ENCODE data around the gene AGRN.
A peak's percentile ranks its signal among the peaks of the same experiment; 100 is the strongest.

The AGRN gene

DNA sequence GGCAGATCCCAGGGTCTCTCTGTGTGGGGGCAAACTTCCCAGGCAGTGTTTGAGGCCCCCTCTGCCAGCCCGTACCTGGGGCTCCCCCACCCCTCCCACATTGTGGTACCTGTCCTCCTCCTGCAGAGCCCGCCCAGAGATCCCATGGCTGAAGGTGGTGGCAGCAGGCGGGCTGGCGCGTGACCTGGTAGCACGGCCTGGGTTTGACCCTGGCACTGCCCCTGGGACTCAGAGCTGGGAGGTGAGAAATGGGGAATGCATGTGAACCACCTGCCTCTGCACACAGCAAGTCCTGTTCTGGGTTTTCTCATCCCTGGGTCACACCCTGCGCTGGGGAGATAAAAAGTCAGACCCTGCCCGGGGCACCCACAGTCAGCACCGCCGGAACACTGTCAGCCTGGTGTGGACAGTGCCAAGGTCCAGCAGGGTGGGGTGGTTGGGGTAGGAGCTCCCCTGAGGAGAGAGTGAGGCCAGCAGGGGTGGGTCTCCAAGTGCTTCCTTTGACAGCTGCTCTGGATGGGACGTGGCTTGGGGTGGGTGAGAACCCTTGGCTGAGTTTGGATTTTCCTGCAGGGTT is 11.8 kb downstream of the AGRN start:
- TF ChIP-seq, protein P1, sequence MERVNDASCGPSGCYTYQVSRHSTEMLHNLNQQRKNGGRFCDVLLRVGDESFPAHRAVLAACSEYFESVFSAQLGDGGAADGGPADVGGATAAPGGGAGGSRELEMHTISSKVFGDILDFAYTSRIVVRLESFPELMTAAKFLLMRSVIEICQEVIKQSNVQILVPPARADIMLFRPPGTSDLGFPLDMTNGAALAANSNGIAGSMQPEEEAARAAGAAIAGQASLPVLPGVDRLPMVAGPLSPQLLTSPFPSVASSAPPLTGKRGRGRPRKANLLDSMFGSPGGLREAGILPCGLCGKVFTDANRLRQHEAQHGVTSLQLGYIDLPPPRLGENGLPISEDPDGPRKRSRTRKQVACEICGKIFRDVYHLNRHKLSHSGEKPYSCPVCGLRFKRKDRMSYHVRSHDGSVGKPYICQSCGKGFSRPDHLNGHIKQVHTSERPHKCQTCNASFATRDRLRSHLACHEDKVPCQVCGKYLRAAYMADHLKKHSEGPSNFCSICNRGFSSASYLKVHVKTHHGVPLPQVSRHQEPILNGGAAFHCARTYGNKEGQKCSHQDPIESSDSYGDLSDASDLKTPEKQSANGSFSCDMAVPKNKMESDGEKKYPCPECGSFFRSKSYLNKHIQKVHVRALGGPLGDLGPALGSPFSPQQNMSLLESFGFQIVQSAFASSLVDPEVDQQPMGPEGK (CRISPR knock-in tag; IDR thresholded peaks at IDR 0.05; ENCODE audit: borderline replicate concordance) = no peak

DNA sequence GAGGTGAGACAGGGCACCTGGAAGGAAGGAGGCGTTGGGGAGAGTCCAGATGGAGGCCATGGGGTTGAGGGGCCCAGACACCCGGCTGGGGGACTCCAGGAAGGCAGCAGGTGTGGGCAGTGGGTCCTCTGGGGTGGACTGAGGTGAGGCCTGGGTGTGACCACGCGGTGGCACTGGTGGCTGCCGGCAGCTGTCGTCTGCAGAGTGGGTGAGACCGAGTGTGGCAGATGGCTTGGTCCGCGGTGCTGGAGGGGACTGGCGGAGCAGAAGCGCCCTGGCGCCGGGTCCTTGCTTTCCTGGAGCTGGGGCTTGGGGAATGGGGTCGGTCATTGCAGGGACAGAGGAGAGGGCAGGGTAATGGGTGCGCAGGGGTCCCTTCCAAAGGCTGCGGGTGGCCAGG is 12.5 kb downstream of the AGRN start:
- ATAC-seq = peak; percentile 25
- TF ChIP-seq ESRRG (CRISPR knock-in tag; IDR thresholded peaks at IDR 0.05) (no peak), TOX (CRISPR knock-in tag; IDR thresholded peaks at IDR 0.05; ENCODE audit: borderline replicate concordance) (no peak), RARB (CRISPR knock-in tag; IDR thresholded peaks at IDR 0.05) (no peak), ZC3H10 (CRISPR knock-in tag; IDR thresholded peaks at IDR 0.05) (no peak), SNAI2 (CRISPR knock-in tag; IDR thresholded peaks at IDR 0.05) (no peak), ZNF70 (CRISPR knock-in tag; IDR thresholded peaks at IDR 0.05) (no peak), CSDC2 (CRISPR knock-in tag; IDR thresholded peaks at IDR 0.05) (no peak), ZNF8 (CRISPR knock-in tag; IDR thresholded peaks at IDR 0.05) (no peak), BACH2 (CRISPR knock-in tag; IDR thresholded peaks at IDR 0.05; ENCODE audit: borderline replicate concordance) (no peak), GLIS3 (CRISPR knock-in tag; IDR thresholded peaks at IDR 0.05) (no peak), ISL1 (CRISPR knock-in tag; IDR thresholded peaks at IDR 0.05) (no peak), TCF4 (CRISPR knock-in tag; IDR thresholded peaks at IDR 0.05; ENCODE audit: borderline replicate concordance) (no peak), OSR1 (CRISPR knock-in tag; IDR thresholded peaks at IDR 0.05) (no peak), PPARA (CRISPR knock-in tag; IDR thresholded peaks at IDR 0.05; ENCODE audit: borderline replicate concordance) (no peak)
- TF ChIP-seq, protein P2, sequence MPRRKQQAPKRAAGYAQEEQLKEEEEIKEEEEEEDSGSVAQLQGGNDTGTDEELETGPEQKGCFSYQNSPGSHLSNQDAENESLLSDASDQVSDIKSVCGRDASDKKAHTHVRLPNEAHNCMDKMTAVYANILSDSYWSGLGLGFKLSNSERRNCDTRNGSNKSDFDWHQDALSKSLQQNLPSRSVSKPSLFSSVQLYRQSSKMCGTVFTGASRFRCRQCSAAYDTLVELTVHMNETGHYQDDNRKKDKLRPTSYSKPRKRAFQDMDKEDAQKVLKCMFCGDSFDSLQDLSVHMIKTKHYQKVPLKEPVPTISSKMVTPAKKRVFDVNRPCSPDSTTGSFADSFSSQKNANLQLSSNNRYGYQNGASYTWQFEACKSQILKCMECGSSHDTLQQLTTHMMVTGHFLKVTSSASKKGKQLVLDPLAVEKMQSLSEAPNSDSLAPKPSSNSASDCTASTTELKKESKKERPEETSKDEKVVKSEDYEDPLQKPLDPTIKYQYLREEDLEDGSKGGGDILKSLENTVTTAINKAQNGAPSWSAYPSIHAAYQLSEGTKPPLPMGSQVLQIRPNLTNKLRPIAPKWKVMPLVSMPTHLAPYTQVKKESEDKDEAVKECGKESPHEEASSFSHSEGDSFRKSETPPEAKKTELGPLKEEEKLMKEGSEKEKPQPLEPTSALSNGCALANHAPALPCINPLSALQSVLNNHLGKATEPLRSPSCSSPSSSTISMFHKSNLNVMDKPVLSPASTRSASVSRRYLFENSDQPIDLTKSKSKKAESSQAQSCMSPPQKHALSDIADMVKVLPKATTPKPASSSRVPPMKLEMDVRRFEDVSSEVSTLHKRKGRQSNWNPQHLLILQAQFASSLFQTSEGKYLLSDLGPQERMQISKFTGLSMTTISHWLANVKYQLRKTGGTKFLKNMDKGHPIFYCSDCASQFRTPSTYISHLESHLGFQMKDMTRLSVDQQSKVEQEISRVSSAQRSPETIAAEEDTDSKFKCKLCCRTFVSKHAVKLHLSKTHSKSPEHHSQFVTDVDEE (CRISPR knock-in tag; IDR thresholded peaks at IDR 0.05) = no peak
- TF ChIP-seq, protein P3, sequence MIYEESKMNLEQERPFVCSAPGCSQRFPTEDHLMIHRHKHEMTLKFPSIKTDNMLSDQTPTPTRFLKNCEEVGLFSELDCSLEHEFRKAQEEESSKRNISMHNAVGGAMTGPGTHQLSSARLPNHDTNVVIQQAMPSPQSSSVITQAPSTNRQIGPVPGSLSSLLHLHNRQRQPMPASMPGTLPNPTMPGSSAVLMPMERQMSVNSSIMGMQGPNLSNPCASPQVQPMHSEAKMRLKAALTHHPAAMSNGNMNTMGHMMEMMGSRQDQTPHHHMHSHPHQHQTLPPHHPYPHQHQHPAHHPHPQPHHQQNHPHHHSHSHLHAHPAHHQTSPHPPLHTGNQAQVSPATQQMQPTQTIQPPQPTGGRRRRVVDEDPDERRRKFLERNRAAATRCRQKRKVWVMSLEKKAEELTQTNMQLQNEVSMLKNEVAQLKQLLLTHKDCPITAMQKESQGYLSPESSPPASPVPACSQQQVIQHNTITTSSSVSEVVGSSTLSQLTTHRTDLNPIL (CRISPR knock-in tag; IDR thresholded peaks at IDR 0.05; ENCODE audit: low read depth) = no peak

More for the DNA sequence above, 11.8 kb downstream of the AGRN start:
- ATAC-seq = no peak

DNA sequence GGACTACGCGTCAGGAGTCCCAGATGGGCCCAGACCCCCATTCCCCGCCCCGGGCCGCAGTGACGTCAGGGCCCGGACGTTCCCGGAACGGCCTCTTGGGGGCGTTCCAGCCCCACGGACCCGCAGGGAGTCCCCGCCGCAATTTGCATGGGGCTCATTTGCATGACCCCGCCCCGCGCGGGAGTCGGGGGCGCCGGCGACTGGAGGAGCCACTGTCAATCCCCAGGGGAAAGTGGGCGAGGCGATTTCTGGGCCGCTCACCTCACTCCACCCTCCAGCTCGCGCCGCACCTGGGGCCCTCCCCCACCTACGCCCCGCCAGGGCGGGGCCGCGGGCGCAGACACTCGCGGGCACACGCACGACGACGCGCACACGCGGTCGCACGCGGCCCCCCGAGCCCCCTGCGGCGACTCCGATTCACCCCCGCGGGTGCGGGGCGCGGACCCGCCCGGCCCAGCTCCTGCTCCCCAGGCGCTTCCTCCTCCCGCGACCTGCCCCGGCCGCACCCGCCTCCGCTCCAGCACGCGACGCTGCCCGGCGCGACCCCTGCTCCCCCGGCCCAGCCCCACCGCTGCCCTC is 13.2 kb downstream of the AGRN start:
- peak; percentile 87 for ATAC-seq
- TF ChIP-seq ZFP30 (CRISPR knock-in tag; IDR thresholded peaks at IDR 0.05) (no peak), ZC3H10 (CRISPR knock-in tag; IDR thresholded peaks at IDR 0.05) (no peak), ARNTL (CRISPR knock-in tag; IDR thresholded peaks at IDR 0.05; ENCODE audit: borderline replicate concordance, low read depth) (no peak), ZNF8 (CRISPR knock-in tag; IDR thresholded peaks at IDR 0.05) (no peak), ZFP3 (CRISPR knock-in tag; IDR thresholded peaks at IDR 0.05) (no peak), ZNF70 (CRISPR knock-in tag; IDR thresholded peaks at IDR 0.05) (no peak), OSR1 (CRISPR knock-in tag; IDR thresholded peaks at IDR 0.05) (no peak), BACH2 (CRISPR knock-in tag; IDR thresholded peaks at IDR 0.05; ENCODE audit: borderline replicate concordance) (no peak), GLIS3 (CRISPR knock-in tag; IDR thresholded peaks at IDR 0.05) (no peak), ESRRG (CRISPR knock-in tag; IDR thresholded peaks at IDR 0.05) (no peak), TOX (CRISPR knock-in tag; IDR thresholded peaks at IDR 0.05; ENCODE audit: borderline replicate concordance) (no peak), SNAI2 (CRISPR knock-in tag; IDR thresholded peaks at IDR 0.05) (no peak)
- TF ChIP-seq, protein P2 (CRISPR knock-in tag; IDR thresholded peaks at IDR 0.05) = no peak
- TF ChIP-seq, protein P4, sequence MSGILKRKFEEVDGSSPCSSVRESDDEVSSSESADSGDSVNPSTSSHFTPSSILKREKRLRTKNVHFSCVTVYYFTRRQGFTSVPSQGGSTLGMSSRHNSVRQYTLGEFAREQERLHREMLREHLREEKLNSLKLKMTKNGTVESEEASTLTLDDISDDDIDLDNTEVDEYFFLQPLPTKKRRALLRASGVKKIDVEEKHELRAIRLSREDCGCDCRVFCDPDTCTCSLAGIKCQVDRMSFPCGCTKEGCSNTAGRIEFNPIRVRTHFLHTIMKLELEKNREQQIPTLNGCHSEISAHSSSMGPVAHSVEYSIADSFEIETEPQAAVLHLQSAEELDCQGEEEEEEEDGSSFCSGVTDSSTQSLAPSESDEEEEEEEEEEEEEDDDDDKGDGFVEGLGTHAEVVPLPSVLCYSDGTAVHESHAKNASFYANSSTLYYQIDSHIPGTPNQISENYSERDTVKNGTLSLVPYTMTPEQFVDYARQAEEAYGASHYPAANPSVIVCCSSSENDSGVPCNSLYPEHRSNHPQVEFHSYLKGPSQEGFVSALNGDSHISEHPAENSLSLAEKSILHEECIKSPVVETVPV (CRISPR knock-in tag; IDR thresholded peaks at IDR 0.05) = no peak
- TF ChIP-seq, protein P5, sequence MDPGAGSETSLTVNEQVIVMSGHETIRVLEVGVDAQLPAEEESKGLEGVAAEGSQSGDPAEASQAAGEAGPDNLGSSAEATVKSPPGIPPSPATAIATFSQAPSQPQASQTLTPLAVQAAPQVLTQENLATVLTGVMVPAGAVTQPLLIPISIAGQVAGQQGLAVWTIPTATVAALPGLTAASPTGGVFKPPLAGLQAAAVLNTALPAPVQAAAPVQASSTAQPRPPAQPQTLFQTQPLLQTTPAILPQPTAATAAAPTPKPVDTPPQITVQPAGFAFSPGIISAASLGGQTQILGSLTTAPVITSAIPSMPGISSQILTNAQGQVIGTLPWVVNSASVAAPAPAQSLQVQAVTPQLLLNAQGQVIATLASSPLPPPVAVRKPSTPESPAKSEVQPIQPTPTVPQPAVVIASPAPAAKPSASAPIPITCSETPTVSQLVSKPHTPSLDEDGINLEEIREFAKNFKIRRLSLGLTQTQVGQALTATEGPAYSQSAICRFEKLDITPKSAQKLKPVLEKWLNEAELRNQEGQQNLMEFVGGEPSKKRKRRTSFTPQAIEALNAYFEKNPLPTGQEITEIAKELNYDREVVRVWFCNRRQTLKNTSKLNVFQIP (CRISPR knock-in tag; IDR thresholded peaks at IDR 0.05; ENCODE audit: borderline replicate concordance, low read depth) = no peak

All from SK-N-SH treated with all-trans-retinoic acid at 6 μM for 48 hours (cell line).